Endothelial cell of umbilical vein (primary cell): ENCODE results near the gene C4orf50. TPM values are rescaled to one million over a fixed set of nuclear protein-coding genes. Genes with fewer than 3 reads are reported as not detected.

Experiments used
- BruUV-seq: library from RNA; stranded (reverse); fragments of 400-500 nt; replicated peaks from 2 replicates; lab custom pipeline; 2021; lab: Mats Ljungman, UMichigan
- CTCF ChIA-PET: fragments of 300-600, 350-600 bp; sonication (Branson Sonifier 250); formaldehyde crosslinking; loops from one replicate; lab custom pipeline; 2021; ENCODE audit warnings: antibody characterized with exemption, inconsistent platforms; lab: Charles Lee
- POLR2A ChIA-PET: fragments of 300-600, 350-600 bp; sonication (Branson Sonifier 250); formaldehyde crosslinking; loops from one replicate; lab custom pipeline; 2021; ENCODE audit warnings: antibody characterized with exemption, inconsistent platforms; lab: Charles Lee
- DNase-seq: peaks from one replicate; pipeline ENCODE4 v3.0.0-alpha.2; 2011; ENCODE audit warnings: low read depth, low spot score
- FAIRE-seq: peaks from 2 replicates; lab custom pipeline; 2011; peaks lifted over from hg19 to GRCh38; lab: Jason Lieb, UNC
- H2AFZ ChIP-seq: 2 replicates; pipeline ENCODE4 v1.6.0; 2012; ENCODE audit warnings: low read depth, low read length, control low read depth, inconsistent platforms
- H3K27ac ChIP-seq: 2 replicates; pipeline ENCODE4 v1.5.1; 2011; ENCODE audit warnings: low read depth, mild to moderate bottlenecking, control low read depth, low read length, moderate library complexity; ENCODE audit not compliant: insufficient read depth
- H3K27me3 ChIP-seq, 2 experiments: 2 replicates each; pipeline versions ENCODE4 v1.6.0 to v1.6.1; 2011; ENCODE audit warnings: low read length in 2 of 2, mixed read lengths in 1 of 2; ENCODE audit not compliant: control insufficient read depth in 2 of 2, insufficient read depth in 2 of 2
- H3K36me3 ChIP-seq, 2 experiments: 2 replicates in 1 of 2; 3 replicates in 1 of 2; pipeline ENCODE4 v1.5.1; 2011; ENCODE audit warnings: low read length in 2 of 2, mild to moderate bottlenecking in 1 of 2, moderate library complexity in 1 of 2; ENCODE audit not compliant: control insufficient read depth in 2 of 2, insufficient read depth in 2 of 2; ENCODE audit errors: extremely low read depth in 1 of 2
- H3K4me1 ChIP-seq: 3 replicates; pipeline ENCODE4 v1.5.1; 2011; ENCODE audit warnings: mild to moderate bottlenecking, low read length; ENCODE audit not compliant: control insufficient read depth, insufficient read depth; ENCODE audit errors: extremely low read depth
- H3K4me2 ChIP-seq: 2 replicates; pipeline ENCODE4 v1.6.1; 2011; ENCODE audit warnings: low read length, control low read depth, mixed read lengths; ENCODE audit not compliant: insufficient read depth
- H3K4me3 ChIP-seq, 3 experiments: fragments of 200-600 bp in 1 of 3; sonication (generic), shearing (Covaris generic) in 1 of 3; replicated peaks in 1 of 3; 2 replicates each; pipeline ENCODE4 v1.5.1; 2011 to 2016; ENCODE audit warnings: control low read depth in 3 of 3, low read length in 3 of 3, mild to moderate bottlenecking in 2 of 3, inconsistent platforms in 1 of 3, low read depth in 1 of 3, moderate library complexity in 1 of 3; ENCODE audit not compliant: insufficient read depth in 1 of 3
- H3K79me2 ChIP-seq: 2 replicates; pipeline ENCODE4 v1.6.0; 2012; ENCODE audit warnings: low read length, inconsistent platforms; ENCODE audit not compliant: control insufficient read depth, insufficient read depth
- H3K9ac ChIP-seq: replicated peaks from 2 replicates; pipeline ENCODE3; 2011; ENCODE audit warnings: low read length, control low read depth; ENCODE audit not compliant: insufficient read depth; ENCODE audit errors: extremely low read depth
- H3K9me1 ChIP-seq: replicated peaks from 3 replicates; pipeline ENCODE4 v1.6.0; 2011; ENCODE audit warnings: mild to moderate bottlenecking, low read length; ENCODE audit not compliant: control insufficient read depth, insufficient read depth; ENCODE audit errors: extremely low read depth
- H3K9me3 ChIP-seq: replicated peaks from 2 replicates; pipeline ENCODE4 v1.5.1; 2012; ENCODE audit warnings: low read length, inconsistent platforms; ENCODE audit not compliant: control insufficient read depth, insufficient read depth
- H4K20me1 ChIP-seq: replicated peaks from 2 replicates; pipeline ENCODE3; 2011; ENCODE audit warnings: mild to moderate bottlenecking, low read length; ENCODE audit not compliant: control insufficient read depth, insufficient read depth; ENCODE audit errors: extremely low read depth
- CTCF ChIP-seq, 2 donors: IDR thresholded peaks; 1 replicate in 1 of 2; 2 replicates in 1 of 2; pipeline ENCODE4 v1.5.1; 2011; ENCODE audit warnings: low read length in 2 of 2, mild to moderate bottlenecking in 2 of 2, moderate library complexity in 2 of 2, control low read depth in 1 of 2, inconsistent platforms in 1 of 2, low read depth in 1 of 2; ENCODE audit not compliant: insufficient read depth in 1 of 2; ENCODE audit errors: extremely low read depth in 1 of 2
- EZH2 ChIP-seq: IDR thresholded peaks from 2 replicates; pipeline ENCODE4 v1.6.1; 2012; ENCODE audit warnings: borderline replicate concordance, low read depth, mild to moderate bottlenecking, moderate library complexity, low read length, inconsistent platforms; ENCODE audit not compliant: severe bottlenecking
- FOS ChIP-seq: IDR thresholded peaks from 2 replicates; pipeline ENCODE4 v1.6.1; 2011; ENCODE audit warnings: mild to moderate bottlenecking, low read length, moderate library complexity, borderline replicate concordance; ENCODE audit not compliant: insufficient read depth
- GATA2 ChIP-seq: IDR thresholded peaks from 2 replicates; pipeline ENCODE4 v1.7.0; 2011; ENCODE audit warnings: low read depth, mild to moderate bottlenecking, moderate library complexity, mixed read lengths, low read length; ENCODE audit not compliant: insufficient read length, insufficient read depth
- JUN ChIP-seq: IDR thresholded peaks from 2 replicates; pipeline ENCODE4 v1.6.1; 2011; ENCODE audit warnings: borderline replicate concordance, low read depth; ENCODE audit not compliant: insufficient read length, insufficient read depth
- MAX ChIP-seq: IDR thresholded peaks from 2 replicates; pipeline ENCODE4 v1.6.1; 2011; ENCODE audit not compliant: insufficient read depth, insufficient read length
- MYC ChIP-seq: IDR thresholded peaks from one replicate; pipeline ENCODE4 v1.6.1; 2011; ENCODE audit warnings: mild to moderate bottlenecking, low read depth, low read length
- POLR2A ChIP-seq: IDR thresholded peaks from 2 replicates; pipeline ENCODE4 v1.6.1; 2012; ENCODE audit warnings: low read depth, mild to moderate bottlenecking, control low read depth, low read length
- POLR2AphosphoS5 ChIP-seq: IDR thresholded peaks from 2 replicates; pipeline ENCODE4 v1.6.1; 2012; ENCODE audit warnings: low read depth, mild to moderate bottlenecking, control low read depth, low read length, moderate library complexity; ENCODE audit not compliant: insufficient read depth
- dilution Hi-C: fragments of 300-500 bp; cut with MboI; formaldehyde crosslinking; loops from one replicate; pipeline ENCODE4 v1.15.0; 2019; ENCODE audit warnings: low sequenced_read_pairs; ENCODE audit not compliant: extremely low pct_ligation_motif_present
- intact Hi-C: fragments of 100-400 bp; cut with micrococcal nuclease; formaldehyde crosslinking; loops from one replicate; pipeline ENCODE4 v1.10.0; 2022
- polyA plus RNA-seq, 4 experiments: library from polyadenylated mRNA; depleted of rRNA in 3 of 4; stranded (reverse) in 3 of 4; unstranded in 1 of 4; fragments of >200 nt; gene quantifications; 2 replicates each; pipeline versions ENCODE4 v1.2.1 to v1.2.3, GENCODE V29; 2011 to 2012; ENCODE audit warnings: missing spikeins in 1 of 4
- total RNA-seq: library from RNA; stranded (reverse); gene quantifications from 2 replicates; pipeline ENCODE4 v1.2.3, GENCODE V29; 2021

Gene C4orf50
- total and polyA plus RNA-seq, 2 donors (not counting 3 experiments of a cell fraction or from before 2014, with no cell fraction given) = not detected

- ChIA-PET CTCF (no interaction called here), POLR2A (no interaction called here)
- TF ChIP-seq JUN (no peak), CTCF (IDR thresholded peaks at IDR 0.05; ENCODE audit: extremely low read depth in 1 of 2, insufficient read depth in 1 of 2, low read depth in 1 of 2, low read length in 2 of 2) (no peak), POLR2A (no peak), MYC (no peak)
- no peaks in the 10 kb centered on the region for H4K20me1 ChIP-seq
- H3K27me3 ChIP-seq = no peaks in the 10 kb centered on the region
- dilution Hi-C loops (no loop called here), intact Hi-C loops (no loop called here)
- DNase-seq (no peak), FAIRE-seq (no peak)
- no TSS peak for BruUV-seq
- no peaks in the 10 kb centered on the region for H3K9me1 ChIP-seq
- no peaks in the 10 kb centered on the region for H3K79me2 ChIP-seq
- H3K4me1 ChIP-seq = no peaks in the 10 kb centered on the region
- H3K4me2 ChIP-seq = no peak overlapping the region
- H3K9me3 ChIP-seq = no peaks in the 10 kb centered on the region
- no peak overlapping the region for H2AFZ ChIP-seq
- no peaks in the 10 kb centered on the region for H3K36me3 ChIP-seq
- H3K4me3 ChIP-seq = no peak overlapping the region
- H3K27ac ChIP-seq = no peak overlapping the region
- no peak overlapping the region for H3K9ac ChIP-seq
Measured at GRCh38 chr4:5927116-5927515, 91.1 kb downstream of the C4orf50 start.

GRCh38 chr4:5926598-5926997 lies 91.6 kb downstream of the C4orf50 start:
- ChIA-PET CTCF (no interaction called here), POLR2A (no interaction called here)
- FAIRE-seq = no peak

More at GRCh38 chr4:5926598-5926997, 91.6 kb downstream of the C4orf50 start:
- Histone ChIP-seq H3K36me3 (no peaks in the 10 kb centered on the region), H3K27ac (no peak overlapping the region), H3K4me1 (no peaks in the 10 kb centered on the region), H3K27me3 (no peaks in the 10 kb centered on the region), H3K4me3 (no peak overlapping the region), H3K9ac (no peak overlapping the region), H4K20me1 (no peaks in the 10 kb centered on the region), H3K4me2 (no peak overlapping the region), H3K9me1 (no peaks in the 10 kb centered on the region), H3K9me3 (no peaks in the 10 kb centered on the region), H3K79me2 (no peaks in the 10 kb centered on the region), H2AFZ (no peak overlapping the region)
- no TSS peak for BruUV-seq
- dilution Hi-C loops (no loop called here), intact Hi-C loops (no loop called here)
- DNase-seq = no peak
- TF ChIP-seq JUN = no peak
- TF ChIP-seq GATA2 = no peak
- TF ChIP-seq CTCF (IDR thresholded peaks at IDR 0.05; ENCODE audit: extremely low read depth in 1 of 2, insufficient read depth in 1 of 2, low read depth in 1 of 2, low read length in 2 of 2) = no peak
- no peak for TF ChIP-seq POLR2AphosphoS5
- no peak for TF ChIP-seq MAX
- TF ChIP-seq EZH2 = no peak
- no peak for TF ChIP-seq FOS
- TF ChIP-seq MYC = no peak
- no peak for TF ChIP-seq POLR2A
